ENCODE data around the gene LUZP2.
A peak's percentile ranks its signal among the peaks of the same experiment; 100 is the strongest.

The LUZP2 gene

GRCh38 chr11:24598641-24599040 lies 101.8 kb downstream of the LUZP2 start:
- Mint-ChIP-seq H3K27ac (no peak overlapping the region), H3K36me3 (ENCODE audit: low read depth) (no peaks in the 10 kb centered on the region), H3K4me3 (no peak overlapping the region), H3K4me1 (no peaks in the 10 kb centered on the region), H3K9me3 (no peaks in the 10 kb centered on the region), H3K27me3 (ENCODE audit: low read depth) (no peaks in the 10 kb centered on the region)
- no peak for TF ChIP-seq CTCF (IDR thresholded peaks at IDR 0.05; ENCODE audit: unreplicated experiment in 3 of 3)

GRCh38 chr11:24609192-24610119 lies 112.6 kb downstream of the LUZP2 start:
- H3K27ac Mint-ChIP-seq = peak overlapping the region; percentile 35 to 65 (median 48)
- H3K4me3 Mint-ChIP-seq = no peak overlapping the region
- H3K36me3 Mint-ChIP-seq (ENCODE audit: low read depth) = no peaks in the 10 kb centered on the region
- H3K4me1 Mint-ChIP-seq = peaks cover 12% of the 10 kb centered on the region
- no peaks in the 10 kb centered on the region for H3K9me3 Mint-ChIP-seq
- no peaks in the 10 kb centered on the region for H3K27me3 Mint-ChIP-seq (ENCODE audit: low read depth)
- TF ChIP-seq CTCF (IDR thresholded peaks at IDR 0.05; ENCODE audit: unreplicated experiment in 3 of 3) = no peak

GRCh38 chr11:24615451-24616160 lies 118.8 kb downstream of the LUZP2 start:
- Mint-ChIP-seq H3K27ac (no peak overlapping the region), H3K9me3 (no peaks in the 10 kb centered on the region), H3K4me1 (no peaks in the 10 kb centered on the region), H3K36me3 (ENCODE audit: low read depth) (no peaks in the 10 kb centered on the region), H3K27me3 (ENCODE audit: low read depth) (no peaks in the 10 kb centered on the region), H3K4me3 (no peak overlapping the region)
- no peak for TF ChIP-seq CTCF (IDR thresholded peaks at IDR 0.05; ENCODE audit: unreplicated experiment in 3 of 3)

- Mint-ChIP-seq H3K36me3 (ENCODE audit: low read depth) (no peaks in the 10 kb centered on the region), H3K27me3 (ENCODE audit: low read depth) (no peaks in the 10 kb centered on the region), H3K4me3 (no peak overlapping the region), H3K27ac (no peak overlapping the region), H3K4me1 (peaks cover 2% of the 10 kb centered on the region), H3K9me3 (no peaks in the 10 kb centered on the region)
- no peak for TF ChIP-seq CTCF (IDR thresholded peaks at IDR 0.05; ENCODE audit: unreplicated experiment in 3 of 3)
These were observed 121.0 kb downstream of the LUZP2 start for GRCh38 chr11:24617856-24618255.

- H3K4me3 Mint-ChIP-seq = no peak overlapping the region
- peaks cover 5% of the 10 kb centered on the region for H3K4me1 Mint-ChIP-seq
- H3K9me3 Mint-ChIP-seq = no peaks in the 10 kb centered on the region
- TF ChIP-seq CTCF (IDR thresholded peaks at IDR 0.05; ENCODE audit: unreplicated experiment in 3 of 3) = no peak
- no peaks in the 10 kb centered on the region for H3K36me3 Mint-ChIP-seq (ENCODE audit: low read depth)
- no peaks in the 10 kb centered on the region for H3K27me3 Mint-ChIP-seq (ENCODE audit: low read depth)
- H3K27ac Mint-ChIP-seq = no peak overlapping the region
These were observed 123.0 kb downstream of the LUZP2 start for GRCh38 chr11:24619900-24620299.
